ENCODE data around the gene UBP1.
A peak's percentile ranks its signal among the peaks of the same experiment; 100 is the strongest.

Gene UBP1

DNA sequence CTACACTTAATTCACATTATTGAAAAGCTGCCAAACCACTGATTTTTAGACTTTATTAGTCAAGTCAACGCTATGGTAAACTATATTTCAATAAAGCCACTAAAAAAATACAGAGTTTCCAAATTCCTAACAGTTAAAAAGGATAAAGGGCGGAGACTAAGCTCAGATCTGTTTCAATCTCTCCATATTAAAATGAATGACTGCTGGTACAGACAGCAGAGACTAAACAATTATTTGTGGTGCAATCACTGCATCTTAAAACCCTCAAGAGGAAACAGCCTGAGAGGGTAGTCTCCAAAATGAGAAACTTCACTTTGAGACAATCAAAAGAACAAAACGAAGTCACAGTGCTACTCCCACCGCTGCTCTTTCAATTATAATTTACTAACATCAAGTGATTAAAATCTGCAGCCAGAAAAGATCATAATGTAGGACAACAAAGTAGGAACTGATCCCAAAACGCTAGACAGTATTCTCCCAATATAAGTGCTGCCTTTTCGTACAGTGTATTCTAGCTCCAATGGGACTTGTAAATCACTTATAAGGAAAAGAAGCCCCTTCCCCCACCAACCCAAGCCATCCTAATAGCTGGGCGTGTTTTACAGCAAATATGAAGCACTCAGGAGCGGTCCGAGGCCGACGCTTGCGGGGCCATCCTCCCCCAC, 1.2 kb downstream of the UBP1 start:
- Histone ChIP-seq H2BK15ac (ENCODE audit: low read length) (peak overlapping the region; percentile 91), H3K4me2 (ENCODE audit: insufficient read depth, low read length, poor library complexity, severe bottlenecking) (peak overlapping the region; percentile 69), H3K4me3 (ENCODE audit: low read length in 2 of 2) (peak overlapping the region; percentile 70 to 100), H3K9me3 (replicated peaks in 1 of 2; ENCODE audit: control insufficient read depth in 2 of 2, insufficient read depth in 1 of 2, low read depth in 1 of 2, low read length in 2 of 2) (no peaks in the 10 kb centered on the region), H3K9ac (ENCODE audit: low read depth, low read length, poor library complexity) (peak overlapping the region; percentile 99), H2AK5ac (ENCODE audit: low read depth, low read length) (peak overlapping the region; percentile 98), H3K36me3 (replicated peaks in 1 of 2; ENCODE audit: control insufficient read depth in 2 of 2, insufficient read depth in 2 of 2, low read length in 2 of 2) (no peaks in the 10 kb centered on the region), H4K91ac (ENCODE audit: low read depth, low read length, poor library complexity) (no peak overlapping the region), H2BK12ac (ENCODE audit: low read length) (no peak overlapping the region), H3K18ac (ENCODE audit: low read length) (peak overlapping the region; percentile 98), H3K23ac (ENCODE audit: low read depth, low read length, poor library complexity) (peak overlapping the region; percentile 93), H2BK5ac (ENCODE audit: low read length) (peak overlapping the region; percentile 95), H3K4me1 (ENCODE audit: control insufficient read depth in 2 of 2, insufficient read depth in 1 of 2, low read depth in 1 of 2, low read length in 2 of 2) (peaks cover 6 to 8% of the 10 kb centered on the region in 2 donors), H3K27ac (replicated peaks; ENCODE audit: low read length) (peak overlapping the region; percentile 100), H3K4ac (ENCODE audit: low read length) (peak overlapping the region; percentile 76), H3K27me3 (ENCODE audit: control insufficient read depth in 3 of 3, insufficient read depth in 3 of 3, low read depth in 1 of 3, low read length in 3 of 3) (no peaks in the 10 kb centered on the region), H3K14ac (ENCODE audit: low read length) (peak overlapping the region; percentile 100), H2BK120ac (ENCODE audit: low read depth, low read length) (no peak overlapping the region), H2AFZ (ENCODE audit: low read length) (peak overlapping the region; percentile 85), H4K8ac (ENCODE audit: low read depth, low read length) (no peak overlapping the region), H3K79me1 (ENCODE audit: low read depth, low read length) (peaks cover 4% of the 10 kb centered on the region)
- DNase-seq (ENCODE audit: low spot score) = no peak
- WGBS, 2 donors (ENCODE audit: extremely low coverage in 2 of 2, insufficient read length in 2 of 2, insufficient replicate concordance in 1 of 2) = no CpG with 5 or more reads among the region's 12 CpGs

DNA sequence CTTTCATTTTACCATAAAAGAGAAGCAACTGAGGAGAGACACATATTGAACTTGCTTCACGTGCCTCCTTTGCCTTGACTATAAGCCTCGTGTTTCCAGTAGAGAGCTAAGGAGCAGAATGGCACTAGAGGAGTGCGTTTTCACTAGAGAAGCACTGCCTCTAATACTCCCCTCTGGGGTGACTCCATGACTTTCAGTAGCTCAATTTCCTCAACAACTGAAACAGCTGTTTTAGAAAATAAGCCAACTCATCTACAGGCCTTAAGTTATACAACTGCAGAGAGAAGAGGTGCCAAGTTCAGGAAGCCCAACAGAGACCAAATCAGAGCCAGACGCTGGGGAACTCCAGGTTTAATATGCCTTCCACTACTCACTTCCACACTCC, 1.9 kb downstream of the UBP1 start:
- H4K91ac ChIP-seq (ENCODE audit: low read depth, low read length, poor library complexity) = no peak overlapping the region
- peaks cover 6 to 8% of the 10 kb centered on the region in 2 donors for H3K4me1 ChIP-seq (ENCODE audit: control insufficient read depth in 2 of 2, insufficient read depth in 1 of 2, low read depth in 1 of 2, low read length in 2 of 2)
- H3K27me3 ChIP-seq (ENCODE audit: control insufficient read depth in 3 of 3, insufficient read depth in 3 of 3, low read depth in 1 of 3, low read length in 3 of 3) = no peaks in the 10 kb centered on the region
- H3K4ac ChIP-seq (ENCODE audit: low read length) = no peak overlapping the region
- H2AK5ac ChIP-seq (ENCODE audit: low read depth, low read length) = no peak overlapping the region
- H3K18ac ChIP-seq (ENCODE audit: low read length) = no peak overlapping the region
- no peak for DNase-seq (ENCODE audit: low spot score)
- peak overlapping the region; percentile 69 for H3K4me2 ChIP-seq (ENCODE audit: insufficient read depth, low read length, poor library complexity, severe bottlenecking)
- H3K4me3 ChIP-seq (ENCODE audit: low read length in 2 of 2) = peak overlapping the region; percentile 55 to 70
- no peak overlapping the region for H2AFZ ChIP-seq (ENCODE audit: low read length)
- H4K8ac ChIP-seq (ENCODE audit: low read depth, low read length) = no peak overlapping the region
- no peaks in the 10 kb centered on the region for H3K9me3 ChIP-seq (replicated peaks in 1 of 2; ENCODE audit: control insufficient read depth in 2 of 2, insufficient read depth in 1 of 2, low read depth in 1 of 2, low read length in 2 of 2)
- WGBS, 2 donors (ENCODE audit: extremely low coverage in 2 of 2, insufficient read length in 2 of 2, insufficient replicate concordance in 1 of 2) = no CpG with 5 or more reads among the region's 4 CpGs
- no peak overlapping the region for H2BK12ac ChIP-seq (ENCODE audit: low read length)
- H3K79me1 ChIP-seq (ENCODE audit: low read depth, low read length) = peaks cover 4% of the 10 kb centered on the region
- H3K9ac ChIP-seq (ENCODE audit: low read depth, low read length, poor library complexity) = no peak overlapping the region
- no peak overlapping the region for H3K14ac ChIP-seq (ENCODE audit: low read length)
- H3K27ac ChIP-seq (replicated peaks; ENCODE audit: low read length) = no peak overlapping the region
- H2BK5ac ChIP-seq (ENCODE audit: low read length) = no peak overlapping the region
- no peak overlapping the region for H2BK120ac ChIP-seq (ENCODE audit: low read depth, low read length)
- no peak overlapping the region for H2BK15ac ChIP-seq (ENCODE audit: low read length)
- H3K23ac ChIP-seq (ENCODE audit: low read depth, low read length, poor library complexity) = no peak overlapping the region
- no peaks in the 10 kb centered on the region for H3K36me3 ChIP-seq (replicated peaks in 1 of 2; ENCODE audit: control insufficient read depth in 2 of 2, insufficient read depth in 2 of 2, low read length in 2 of 2)

DNA sequence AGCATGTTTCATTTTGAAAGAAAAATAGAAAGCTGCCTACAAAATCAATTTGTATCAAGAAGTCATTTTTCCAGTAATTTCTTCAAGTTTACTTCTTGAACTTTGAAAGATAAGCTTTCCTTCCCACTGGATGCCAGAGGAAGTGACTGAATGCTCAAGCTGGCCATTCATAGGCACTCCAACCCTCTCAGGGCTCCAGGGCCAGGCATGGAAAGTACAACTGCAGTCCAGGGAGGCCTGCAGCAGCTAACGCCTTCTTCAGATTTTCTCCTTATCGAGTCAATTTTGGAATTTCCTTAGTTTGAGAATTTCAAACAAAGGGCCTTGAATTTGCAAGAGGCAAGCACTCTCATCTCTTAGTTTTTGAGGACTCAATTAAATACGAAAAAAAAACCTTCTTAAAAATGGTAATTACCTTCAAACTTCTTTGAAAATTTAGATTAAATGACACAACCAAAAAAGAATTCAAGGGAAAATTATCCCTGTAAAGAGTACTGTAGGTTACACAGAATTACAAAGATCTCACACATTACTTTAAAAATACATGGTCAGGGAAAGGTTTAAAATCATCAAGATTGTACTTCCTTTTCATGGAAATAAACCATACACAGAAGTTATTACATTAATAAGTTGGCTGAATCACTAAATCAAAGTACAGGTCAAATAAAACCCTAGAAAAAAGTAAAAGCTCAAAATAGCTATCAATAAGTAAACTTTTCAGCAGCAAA, 2.5 kb downstream of the UBP1 start:
- H3K36me3 ChIP-seq (replicated peaks in 1 of 2; ENCODE audit: control insufficient read depth in 2 of 2, insufficient read depth in 2 of 2, low read length in 2 of 2) = no peaks in the 10 kb centered on the region
- no peak overlapping the region for H2BK12ac ChIP-seq (ENCODE audit: low read length)
- no peak overlapping the region for H3K23ac ChIP-seq (ENCODE audit: low read depth, low read length, poor library complexity)
- WGBS, 2 donors (ENCODE audit: extremely low coverage in 2 of 2, insufficient read length in 2 of 2, insufficient replicate concordance in 1 of 2) = no CpG with 5 or more reads among the region's 3 CpGs
- H3K4me2 ChIP-seq (ENCODE audit: insufficient read depth, low read length, poor library complexity, severe bottlenecking) = no peak overlapping the region
- H3K9ac ChIP-seq (ENCODE audit: low read depth, low read length, poor library complexity) = no peak overlapping the region
- H2AK5ac ChIP-seq (ENCODE audit: low read depth, low read length) = no peak overlapping the region
- no peaks in the 10 kb centered on the region for H3K9me3 ChIP-seq (replicated peaks in 1 of 2; ENCODE audit: control insufficient read depth in 2 of 2, insufficient read depth in 1 of 2, low read depth in 1 of 2, low read length in 2 of 2)
- no peak overlapping the region for H2BK15ac ChIP-seq (ENCODE audit: low read length)
- H3K27ac ChIP-seq (replicated peaks; ENCODE audit: low read length) = no peak overlapping the region
- no peak overlapping the region for H4K91ac ChIP-seq (ENCODE audit: low read depth, low read length, poor library complexity)
- no peak for DNase-seq (ENCODE audit: low spot score)
- no peak overlapping the region for H2BK5ac ChIP-seq (ENCODE audit: low read length)
- H4K8ac ChIP-seq (ENCODE audit: low read depth, low read length) = no peak overlapping the region
- no peak overlapping the region for H3K14ac ChIP-seq (ENCODE audit: low read length)
- no peak overlapping the region for H3K18ac ChIP-seq (ENCODE audit: low read length)
- H3K27me3 ChIP-seq (ENCODE audit: control insufficient read depth in 3 of 3, insufficient read depth in 3 of 3, low read depth in 1 of 3, low read length in 3 of 3) = no peaks in the 10 kb centered on the region
- H3K4me3 ChIP-seq (ENCODE audit: low read length in 2 of 2) = peak overlapping the region in 1 of 2 donors; percentile 70
- H2BK120ac ChIP-seq (ENCODE audit: low read depth, low read length) = no peak overlapping the region
- peaks cover 4% of the 10 kb centered on the region for H3K79me1 ChIP-seq (ENCODE audit: low read depth, low read length)
- H3K4ac ChIP-seq (ENCODE audit: low read length) = no peak overlapping the region
- no peak overlapping the region for H2AFZ ChIP-seq (ENCODE audit: low read length)
- peaks cover 6 to 8% of the 10 kb centered on the region in 2 donors for H3K4me1 ChIP-seq (ENCODE audit: control insufficient read depth in 2 of 2, insufficient read depth in 1 of 2, low read depth in 1 of 2, low read length in 2 of 2)

DNA sequence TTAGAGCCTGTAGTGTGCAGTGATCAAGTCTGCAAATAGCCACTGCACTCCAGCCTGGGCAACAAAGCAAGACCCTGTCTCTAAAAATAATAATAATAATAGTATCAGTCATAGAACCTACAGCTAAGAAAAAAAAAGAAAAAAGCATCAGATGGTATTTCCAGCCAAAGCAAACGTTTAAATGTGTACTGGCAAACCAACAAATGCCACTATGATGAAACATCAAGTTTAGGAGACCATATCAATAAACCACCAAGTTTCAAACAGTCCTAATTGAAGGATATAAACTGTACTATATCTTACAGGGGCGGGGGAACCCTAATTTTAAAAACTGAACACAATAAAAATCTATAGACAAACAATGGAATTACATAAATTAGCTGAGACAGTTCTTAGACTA, 6.4 kb downstream of the UBP1 start:
- no peaks in the 10 kb centered on the region for H3K79me1 ChIP-seq (ENCODE audit: low read depth, low read length)
- H3K4ac ChIP-seq (ENCODE audit: low read length) = no peak overlapping the region
- H3K36me3 ChIP-seq (replicated peaks in 1 of 2; ENCODE audit: control insufficient read depth in 2 of 2, insufficient read depth in 2 of 2, low read length in 2 of 2) = no peaks in the 10 kb centered on the region
- H2AFZ ChIP-seq (ENCODE audit: low read length) = no peak overlapping the region
- no peak overlapping the region for H3K4me3 ChIP-seq (ENCODE audit: low read length in 2 of 2)
- WGBS, 2 donors (ENCODE audit: extremely low coverage in 2 of 2, insufficient read length in 2 of 2, insufficient replicate concordance in 1 of 2) = no CpG with 5 or more reads among the region's 2 CpGs
- peaks cover 6 to 9% of the 10 kb centered on the region in 2 donors for H3K4me1 ChIP-seq (ENCODE audit: control insufficient read depth in 2 of 2, insufficient read depth in 1 of 2, low read depth in 1 of 2, low read length in 2 of 2)
- no peak overlapping the region for H2BK12ac ChIP-seq (ENCODE audit: low read length)
- no peak overlapping the region for H3K9ac ChIP-seq (ENCODE audit: low read depth, low read length, poor library complexity)
- no peak overlapping the region for H3K27ac ChIP-seq (replicated peaks; ENCODE audit: low read length)
- no peak overlapping the region for H4K8ac ChIP-seq (ENCODE audit: low read depth, low read length)
- no peaks in the 10 kb centered on the region for H3K9me3 ChIP-seq (replicated peaks in 1 of 2; ENCODE audit: control insufficient read depth in 2 of 2, insufficient read depth in 1 of 2, low read depth in 1 of 2, low read length in 2 of 2)
- H2BK5ac ChIP-seq (ENCODE audit: low read length) = no peak overlapping the region
- H3K18ac ChIP-seq (ENCODE audit: low read length) = no peak overlapping the region
- H2BK120ac ChIP-seq (ENCODE audit: low read depth, low read length) = no peak overlapping the region
- no peak overlapping the region for H3K23ac ChIP-seq (ENCODE audit: low read depth, low read length, poor library complexity)
- H3K27me3 ChIP-seq (ENCODE audit: control insufficient read depth in 3 of 3, insufficient read depth in 3 of 3, low read depth in 1 of 3, low read length in 3 of 3) = no peaks in the 10 kb centered on the region
- H3K4me2 ChIP-seq (ENCODE audit: insufficient read depth, low read length, poor library complexity, severe bottlenecking) = no peak overlapping the region
- no peak overlapping the region for H2BK15ac ChIP-seq (ENCODE audit: low read length)
- no peak overlapping the region for H2AK5ac ChIP-seq (ENCODE audit: low read depth, low read length)
- no peak for DNase-seq (ENCODE audit: low spot score)
- no peak overlapping the region for H3K14ac ChIP-seq (ENCODE audit: low read length)
- H4K91ac ChIP-seq (ENCODE audit: low read depth, low read length, poor library complexity) = no peak overlapping the region
